ENCODE measurements around the gene SPRED3. TPM values are rescaled to one million over a fixed set of nuclear protein-coding genes. Genes with fewer than 3 reads are reported as not detected.
"Not testable (repeated sequence)": the region's sequence is repeated elsewhere in the genome, so short reads cannot be mapped to it uniquely, and the experiment has no call there.

Gene SPRED3
- total RNA-seq, 1 donor, result 0.10 TPM

- Histone ChIP-seq H3K4me3 (ENCODE audit: low read length) (peak overlapping the region; percentile 42), H3K4me1 (ENCODE audit: insufficient read depth, low read length) (peaks cover 17% of the 10 kb centered on the region), H3K9me3 (ENCODE audit: low read depth, low read length) (no peaks in the 10 kb centered on the region), H3K27me3 (ENCODE audit: insufficient read depth, low read length) (no peaks in the 10 kb centered on the region)
These were observed 26.2 kb upstream of the SPRED3 start for GRCh38 chr19:38362076-38362945.

GRCh38 chr19:38362946-38363688, 25.4 kb upstream of the SPRED3 start:
- H3K4me1 ChIP-seq (ENCODE audit: insufficient read depth, low read length), result peaks cover 17% of the 10 kb centered on the region
- H3K9me3 ChIP-seq (ENCODE audit: low read depth, low read length); H3K4me3 ChIP-seq (ENCODE audit: low read length); H3K27me3 ChIP-seq (ENCODE audit: insufficient read depth, low read length): not testable (repeated sequence)

GRCh38 chr19:38367041-38367440, 21.5 kb upstream of the SPRED3 start:
- peaks cover 12% of the 10 kb centered on the region for H3K4me1 ChIP-seq (ENCODE audit: insufficient read depth, low read length)
- H3K27me3 ChIP-seq (ENCODE audit: insufficient read depth, low read length), result no peaks in the 10 kb centered on the region
- H3K4me3 ChIP-seq (ENCODE audit: low read length), result no peak overlapping the region

GRCh38 chr19:38369584-38369983, 18.9 kb upstream of the SPRED3 start:
- Histone ChIP-seq H3K4me1 (ENCODE audit: insufficient read depth, low read length) (peaks cover 7% of the 10 kb centered on the region), H3K4me3 (ENCODE audit: low read length) (no peak overlapping the region), H3K27me3 (ENCODE audit: insufficient read depth, low read length) (no peaks in the 10 kb centered on the region), H3K9me3 (ENCODE audit: low read depth, low read length) (no peaks in the 10 kb centered on the region)

More at GRCh38 chr19:38367041-38367440, 21.5 kb upstream of the SPRED3 start:
- H3K9me3 ChIP-seq (ENCODE audit: low read depth, low read length), result no peaks in the 10 kb centered on the region

GRCh38 chr19:38370299-38370698, 18.2 kb upstream of the SPRED3 start:
- Histone ChIP-seq H3K4me1 (ENCODE audit: insufficient read depth, low read length) (peaks cover 10% of the 10 kb centered on the region), H3K9me3 (ENCODE audit: low read depth, low read length) (no peaks in the 10 kb centered on the region), H3K4me3 (ENCODE audit: low read length) (no peak overlapping the region), H3K27me3 (ENCODE audit: insufficient read depth, low read length) (no peaks in the 10 kb centered on the region)

- H3K4me1 ChIP-seq (ENCODE audit: insufficient read depth, low read length), result peaks cover 17% of the 10 kb centered on the region
- H3K4me3 ChIP-seq (ENCODE audit: low read length), result no peak overlapping the region
- no peaks in the 10 kb centered on the region for H3K9me3 ChIP-seq (ENCODE audit: low read depth, low read length)
- no peaks in the 10 kb centered on the region for H3K27me3 ChIP-seq (ENCODE audit: insufficient read depth, low read length)
These were observed 17.4 kb upstream of the SPRED3 start for GRCh38 chr19:38371081-38371480.

- Histone ChIP-seq H3K4me3 (ENCODE audit: low read length) (peak overlapping the region; percentile 91), H3K9me3 (ENCODE audit: low read depth, low read length) (no peaks in the 10 kb centered on the region), H3K27me3 (ENCODE audit: insufficient read depth, low read length) (no peaks in the 10 kb centered on the region), H3K4me1 (ENCODE audit: insufficient read depth, low read length) (peaks cover 25% of the 10 kb centered on the region)
These were observed 14.6 kb upstream of the SPRED3 start for GRCh38 chr19:38373907-38374331.

- Histone ChIP-seq H3K4me3 (ENCODE audit: low read length) (peak within 1 kb of the TSS; percentile 91), H3K27me3 (ENCODE audit: insufficient read depth, low read length) (no peaks in the 10 kb centered on the region), H3K9me3 (ENCODE audit: low read depth, low read length) (no peaks in the 10 kb centered on the region)
These were observed 14.0 kb upstream of the SPRED3 start, which contains the start of gene PSMD8 for GRCh38 chr19:38374332-38375097. Gene PSMD8 (plus strand): TSS chr19:38374571. CDS start chr19:38374602, 31 bp downstream.

GRCh38 chr19:38375098-38375493, 13.4 kb upstream of the SPRED3 start:
- H3K27me3 ChIP-seq (ENCODE audit: insufficient read depth, low read length), result no peaks in the 10 kb centered on the region
- peaks cover 25% of the 10 kb centered on the region for H3K4me1 ChIP-seq (ENCODE audit: insufficient read depth, low read length)
- no peaks in the 10 kb centered on the region for H3K9me3 ChIP-seq (ENCODE audit: low read depth, low read length)
- peak overlapping the region; percentile 91 for H3K4me3 ChIP-seq (ENCODE audit: low read length)

More at GRCh38 chr19:38374332-38375097, 14.0 kb upstream of the SPRED3 start, which contains the start of gene PSMD8:
- peaks cover 25% of the 10 kb centered on the region for H3K4me1 ChIP-seq (ENCODE audit: insufficient read depth, low read length)

- no peaks in the 10 kb centered on the region for H3K27me3 ChIP-seq (ENCODE audit: insufficient read depth, low read length)
- no peaks in the 10 kb centered on the region for H3K9me3 ChIP-seq (ENCODE audit: low read depth, low read length)
- H3K4me1 ChIP-seq (ENCODE audit: insufficient read depth, low read length), result peaks cover 25% of the 10 kb centered on the region
- H3K4me3 ChIP-seq (ENCODE audit: low read length), result peak overlapping the region; percentile 91
These were observed 12.7 kb upstream of the SPRED3 start for GRCh38 chr19:38375748-38376147.

- H3K27me3 ChIP-seq (ENCODE audit: insufficient read depth, low read length), result no peaks in the 10 kb centered on the region
- peaks cover 25% of the 10 kb centered on the region for H3K4me1 ChIP-seq (ENCODE audit: insufficient read depth, low read length)
- H3K9me3 ChIP-seq (ENCODE audit: low read depth, low read length), result no peaks in the 10 kb centered on the region
- H3K4me3 ChIP-seq (ENCODE audit: low read length), result no peak overlapping the region
These were observed 11.9 kb upstream of the SPRED3 start for GRCh38 chr19:38376576-38376975.

GRCh38 chr19:38377052-38377451, 11.4 kb upstream of the SPRED3 start:
- H3K27me3 ChIP-seq (ENCODE audit: insufficient read depth, low read length), result no peaks in the 10 kb centered on the region
- no peak overlapping the region for H3K4me3 ChIP-seq (ENCODE audit: low read length)
- no peaks in the 10 kb centered on the region for H3K9me3 ChIP-seq (ENCODE audit: low read depth, low read length)
- peaks cover 25% of the 10 kb centered on the region for H3K4me1 ChIP-seq (ENCODE audit: insufficient read depth, low read length)

- Histone ChIP-seq H3K4me3 (ENCODE audit: low read length) (no peak overlapping the region), H3K4me1 (ENCODE audit: insufficient read depth, low read length) (peaks cover 21% of the 10 kb centered on the region), H3K9me3 (ENCODE audit: low read depth, low read length) (no peaks in the 10 kb centered on the region), H3K27me3 (ENCODE audit: insufficient read depth, low read length) (no peaks in the 10 kb centered on the region)
These were observed 9.6 kb upstream of the SPRED3 start for GRCh38 chr19:38378866-38379265.

GRCh38 chr19:38381138-38381537, 7.4 kb upstream of the SPRED3 start:
- H3K4me3 ChIP-seq (ENCODE audit: low read length), result no peak overlapping the region
- no peaks in the 10 kb centered on the region for H3K9me3 ChIP-seq (ENCODE audit: low read depth, low read length)
- H3K27me3 ChIP-seq (ENCODE audit: insufficient read depth, low read length), result peaks cover 1% of the 10 kb centered on the region
- H3K4me1 ChIP-seq (ENCODE audit: insufficient read depth, low read length), result peaks cover 12% of the 10 kb centered on the region

GRCh38 chr19:38383184-38383583, 5.3 kb upstream of the SPRED3 start:
- H3K4me3 ChIP-seq (ENCODE audit: low read length), result no peak overlapping the region
- H3K9me3 ChIP-seq (ENCODE audit: low read depth, low read length), result no peaks in the 10 kb centered on the region
- peaks cover 24% of the 10 kb centered on the region for H3K4me1 ChIP-seq (ENCODE audit: insufficient read depth, low read length)
- H3K27me3 ChIP-seq (ENCODE audit: insufficient read depth, low read length), result peaks cover 6% of the 10 kb centered on the region

All from mononuclear cell (primary cell).